HG03460 (cell line): ENCODE measurements around the gene BPI.
"Not testable (repeated sequence)": the region's sequence is repeated elsewhere in the genome, so short reads cannot be mapped to it uniquely, and the experiment has no call there.

Source experiments
- ATAC-seq: cut with Tn5 transposase; IDR thresholded peaks from one replicate; pipeline ENCODE4 v1.9.1; 2021; ENCODE audit not compliant: unreplicated experiment

BPI gene

DNA sequence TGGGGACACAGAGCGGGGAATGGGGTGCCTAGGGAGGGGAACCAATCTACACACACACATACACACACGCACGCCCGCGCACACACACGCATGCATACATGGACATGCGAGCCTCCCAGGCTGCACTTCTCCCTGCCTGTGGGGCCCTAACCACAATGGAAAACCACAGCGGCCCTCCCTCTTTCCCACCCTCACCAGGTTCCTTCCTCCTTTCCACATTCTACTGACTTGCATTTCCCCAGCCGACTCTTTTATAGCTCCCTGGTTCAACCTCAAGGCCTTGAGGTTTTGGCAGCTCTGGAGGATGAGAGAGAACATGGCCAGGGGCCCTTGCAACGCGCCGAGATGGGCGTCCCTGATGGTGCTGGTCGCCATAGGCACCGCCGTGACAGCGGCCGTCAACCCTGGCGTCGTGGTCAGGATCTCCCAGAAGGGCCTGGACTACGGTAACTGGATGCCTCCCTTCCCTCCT lies at the start of gene BPI:
Gene BPI (plus strand): TSS at position 249 of the 472 bp plus-strand sequence. CDS start 68 bp downstream, at position 317.
- ATAC-seq, result no peak

DNA sequence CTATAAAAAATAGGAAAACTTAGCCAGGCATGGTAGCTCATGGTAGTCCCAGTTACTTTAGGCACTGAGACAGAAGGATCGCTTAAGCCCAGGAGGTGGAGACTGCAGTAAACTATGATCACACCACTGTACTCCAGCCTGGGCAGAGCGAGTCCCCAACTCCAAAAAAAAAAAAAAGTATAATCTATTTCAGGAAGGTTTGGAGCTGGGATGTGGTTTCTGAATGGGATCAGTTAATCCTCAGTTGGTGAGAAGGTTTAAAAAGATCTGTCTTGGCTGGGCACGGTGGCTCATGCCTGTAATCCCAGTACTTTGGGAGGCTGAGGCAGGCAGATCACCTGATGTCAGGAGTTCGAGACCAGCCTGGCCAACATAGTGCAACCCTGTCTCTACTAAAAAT lies 49.3 kb upstream of the BPI start:
- not testable (repeated sequence) for ATAC-seq

DNA sequence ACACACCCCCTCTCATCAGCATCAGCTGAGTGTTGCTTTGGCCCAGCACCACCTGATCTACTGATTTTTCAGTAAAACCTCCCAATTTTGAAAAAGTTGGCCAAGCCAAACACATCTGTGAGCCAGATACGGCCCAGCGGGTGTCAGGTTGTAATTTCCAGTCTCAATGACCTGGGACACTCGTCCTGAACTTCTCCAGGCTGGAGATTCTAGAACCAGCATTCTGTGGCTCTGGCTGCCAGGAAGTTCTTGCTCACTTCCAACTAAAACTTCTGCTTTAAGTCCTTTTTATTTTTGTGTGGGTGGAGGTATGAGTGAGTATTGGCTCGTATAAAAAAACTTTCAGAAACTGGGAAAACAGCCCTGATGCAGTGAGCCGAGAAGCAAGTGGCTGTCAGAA lies 48.6 kb upstream of the BPI start:
- no peak for ATAC-seq

DNA sequence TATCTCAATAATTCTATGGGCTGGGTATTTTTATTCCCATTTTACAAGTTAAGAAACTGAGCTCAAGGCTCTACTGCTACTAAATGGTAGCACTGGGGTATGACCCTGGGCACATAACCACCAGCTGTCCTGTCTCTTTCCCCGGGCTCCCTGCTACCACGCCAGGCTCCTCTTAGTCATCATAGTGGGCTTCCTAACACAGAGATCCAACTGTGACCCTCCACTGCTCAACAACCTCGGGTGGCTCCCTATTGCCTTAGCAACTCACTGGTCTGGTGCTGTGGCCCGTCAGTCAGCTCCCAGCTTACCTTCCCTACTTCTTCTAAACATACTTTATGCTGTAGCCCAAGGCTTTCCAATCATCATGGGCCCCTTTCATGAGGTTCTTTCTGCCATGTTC lies 47.9 kb upstream of the BPI start:
- ATAC-seq, result no peak

DNA sequence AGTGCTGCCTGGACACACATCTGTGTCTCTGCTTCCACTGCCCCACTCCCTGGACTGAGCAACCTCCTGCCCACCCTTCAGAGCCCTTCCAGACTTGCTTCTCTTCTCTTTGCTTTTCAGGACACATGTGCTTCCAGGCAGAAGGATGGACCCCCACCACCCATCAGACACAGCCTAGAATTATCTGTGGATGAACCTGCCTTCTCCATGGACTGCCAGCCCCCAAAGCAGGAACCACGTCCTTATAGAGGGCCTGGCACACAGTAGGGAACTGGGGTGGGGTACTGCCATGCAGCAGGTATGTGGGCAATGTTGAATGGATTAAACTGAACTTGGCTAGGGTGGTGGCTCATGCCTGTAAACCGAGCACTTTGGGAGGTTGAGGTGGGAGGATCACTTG lies 47.0 kb upstream of the BPI start:
- ATAC-seq, result no peak

- no peak for ATAC-seq
These were observed 45.3 kb upstream of the BPI start for GRCh38 chr20:38258545-38259215.

DNA sequence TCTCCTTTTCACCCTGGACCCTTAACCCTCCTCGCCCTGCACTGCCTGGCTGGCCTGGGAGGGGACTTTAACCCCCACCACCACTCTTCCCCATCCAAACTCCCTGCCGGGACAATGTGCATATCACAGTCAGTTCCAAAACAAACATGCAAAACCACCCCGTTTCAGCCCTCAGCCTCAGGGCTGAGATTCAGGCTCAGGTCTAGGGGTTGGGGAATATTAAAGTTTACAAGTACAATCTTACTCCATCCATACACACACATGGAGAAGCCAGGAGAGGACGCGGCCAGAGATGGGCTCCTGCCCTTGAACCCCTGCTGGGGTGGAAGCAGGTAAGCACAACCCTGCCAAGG lies 44.0 kb upstream of the BPI start:
- no peak for ATAC-seq

GRCh38 chr20:38260378-38261053 lies 43.4 kb upstream of the BPI start, which contains the start of gene KIAA1755:
Gene KIAA1755, minus strand, starts transcription at chr20:38260735. Its CDS starts 235 bp downstream, at chr20:38260500.
- ATAC-seq, result no peak

GRCh38 chr20:38261054-38261390 lies 42.9 kb upstream of the BPI start:
- ATAC-seq, result no peak

DNA sequence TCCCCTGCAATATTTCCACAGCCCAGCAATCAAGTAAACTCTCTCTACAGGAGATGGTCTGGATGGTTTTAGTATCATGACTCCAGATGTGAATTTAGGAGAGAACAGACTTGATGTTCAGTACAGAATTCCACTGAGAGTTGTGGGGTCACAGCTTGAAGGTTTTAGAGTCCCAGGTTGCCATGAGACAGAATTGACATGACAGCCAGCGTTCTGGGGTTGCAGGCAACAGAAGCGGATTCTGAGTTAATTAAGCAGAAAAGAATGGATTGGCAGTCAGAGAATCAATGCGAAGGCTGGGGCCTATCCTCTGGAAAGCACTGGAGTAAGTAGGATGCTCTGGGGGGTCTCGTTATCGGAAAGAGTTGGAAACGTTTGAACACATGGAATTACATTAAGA lies 41.0 kb upstream of the BPI start:
- no peak for ATAC-seq

- no peak for ATAC-seq
These were observed 37.5 kb upstream of the BPI start for GRCh38 chr20:38266426-38266825.

DNA sequence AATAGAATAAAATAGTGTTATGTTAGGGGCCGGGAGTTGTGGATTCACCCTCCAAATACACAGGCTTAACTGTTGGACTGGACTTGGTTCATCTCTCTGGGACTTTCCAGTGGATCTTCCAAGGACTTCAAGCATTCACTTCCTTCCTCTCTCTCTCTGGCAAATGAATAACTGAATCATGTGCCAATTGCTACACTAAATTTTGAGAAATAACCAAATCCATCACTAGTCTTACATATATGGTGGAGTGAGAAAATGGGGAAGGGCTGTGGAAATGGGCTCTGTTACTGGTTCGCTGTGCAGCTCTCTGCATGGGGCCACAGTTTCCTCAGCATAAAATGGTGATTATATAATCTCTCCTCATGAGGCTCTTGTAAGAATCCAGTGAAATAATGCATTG lies 36.7 kb upstream of the BPI start:
- no peak for ATAC-seq

GRCh38 chr20:38267901-38268514 lies 35.9 kb upstream of the BPI start:
- no peak for ATAC-seq

DNA sequence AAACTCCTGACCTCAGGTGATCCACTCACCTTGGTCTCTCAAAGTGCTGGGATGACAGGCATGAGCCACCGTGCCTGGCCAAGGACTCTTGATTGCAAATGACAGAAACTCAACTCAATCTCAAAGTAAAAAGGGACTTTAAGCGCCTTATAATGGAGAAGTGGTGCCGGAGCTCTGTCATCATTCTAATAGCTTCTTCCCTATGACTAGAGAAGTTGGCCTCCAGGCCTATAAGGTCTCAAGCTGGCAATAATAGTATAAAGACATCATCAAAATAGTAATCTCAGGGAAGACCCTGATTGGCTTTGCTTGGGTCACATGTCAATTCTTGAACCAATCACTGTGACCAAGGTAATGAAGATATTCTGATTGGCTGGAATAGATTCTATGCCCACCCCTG lies 34.9 kb upstream of the BPI start:
- ATAC-seq, result no peak

DNA sequence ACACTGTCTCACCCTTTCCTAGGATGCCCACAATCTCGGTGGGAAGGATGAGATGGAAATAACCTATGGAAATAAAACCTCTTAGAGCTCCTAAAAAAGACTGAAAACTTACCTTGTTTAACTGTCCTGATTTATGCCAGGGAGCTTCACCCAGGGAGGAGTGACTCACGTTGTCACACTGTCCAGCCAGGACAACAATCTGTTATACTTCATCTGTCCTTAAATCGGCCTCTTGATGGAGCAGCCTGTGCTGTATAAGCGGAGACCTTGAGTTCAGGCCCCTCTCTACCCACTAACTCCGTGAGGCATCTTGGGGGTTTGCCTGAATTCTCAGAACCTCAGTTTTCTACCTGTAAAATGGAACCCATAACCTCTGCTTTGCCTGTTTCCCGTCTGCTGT lies 34.2 kb upstream of the BPI start:
- no peak for ATAC-seq

GRCh38 chr20:38270869-38271605 lies 32.9 kb upstream of the BPI start:
- no peak for ATAC-seq

DNA sequence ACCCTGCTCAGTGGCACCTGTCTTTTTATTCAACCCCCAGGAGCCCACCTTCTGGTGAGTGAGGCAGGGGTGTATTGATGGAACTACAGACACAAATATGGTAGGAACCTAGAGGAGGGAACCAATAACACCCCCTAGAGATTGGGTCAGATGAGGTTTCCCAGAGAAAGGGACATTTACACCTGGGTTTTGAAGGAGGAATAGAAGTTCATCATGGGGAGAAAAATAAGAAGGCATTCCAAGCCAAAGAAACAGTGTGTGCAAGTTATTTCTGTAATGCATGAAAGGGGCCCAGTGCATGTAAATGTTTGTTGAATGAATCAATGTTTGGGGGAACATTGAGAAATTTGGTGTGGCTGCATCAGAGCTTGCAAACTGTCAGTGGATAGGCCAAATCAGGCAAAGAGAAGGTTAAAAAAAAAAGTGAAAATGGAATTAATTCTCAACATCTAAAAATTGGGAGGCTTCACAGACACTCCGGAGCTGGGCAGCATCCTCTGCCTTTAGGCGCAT lies 32.3 kb upstream of the BPI start:
- ATAC-seq, result no peak

GRCh38 chr20:38272398-38272797 lies 31.6 kb upstream of the BPI start:
- no peak for ATAC-seq

- no peak for ATAC-seq
These were observed 31.0 kb upstream of the BPI start for GRCh38 chr20:38272961-38273360.

- ATAC-seq, result no peak
These were observed 28.0 kb upstream of the BPI start for GRCh38 chr20:38275815-38276550.

DNA sequence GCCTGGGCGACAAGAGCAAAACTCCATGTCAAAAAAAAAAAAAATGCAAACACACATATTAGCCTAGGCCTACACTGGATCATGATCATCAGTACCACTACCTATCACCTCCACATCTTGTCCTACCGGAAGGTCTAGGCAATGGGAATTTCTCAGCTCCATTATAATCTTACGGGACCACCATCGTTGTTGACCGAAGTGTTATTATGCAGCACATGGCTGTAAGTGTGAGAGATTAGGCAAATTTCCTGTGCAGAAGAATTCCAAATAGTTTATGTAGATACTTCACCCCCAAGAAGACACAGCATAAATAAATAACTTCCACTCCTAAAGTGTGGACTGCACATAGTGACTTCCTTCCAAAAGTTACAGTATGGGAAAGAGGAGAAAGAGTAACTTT lies 26.7 kb upstream of the BPI start:
- ATAC-seq, result no peak
